ENCODE results near the gene EPM2A.
"Not testable (repeated sequence)": the region's sequence is repeated elsewhere in the genome, so short reads cannot be mapped to it uniquely, and the experiment has no call there.

EPM2A gene

DNA sequence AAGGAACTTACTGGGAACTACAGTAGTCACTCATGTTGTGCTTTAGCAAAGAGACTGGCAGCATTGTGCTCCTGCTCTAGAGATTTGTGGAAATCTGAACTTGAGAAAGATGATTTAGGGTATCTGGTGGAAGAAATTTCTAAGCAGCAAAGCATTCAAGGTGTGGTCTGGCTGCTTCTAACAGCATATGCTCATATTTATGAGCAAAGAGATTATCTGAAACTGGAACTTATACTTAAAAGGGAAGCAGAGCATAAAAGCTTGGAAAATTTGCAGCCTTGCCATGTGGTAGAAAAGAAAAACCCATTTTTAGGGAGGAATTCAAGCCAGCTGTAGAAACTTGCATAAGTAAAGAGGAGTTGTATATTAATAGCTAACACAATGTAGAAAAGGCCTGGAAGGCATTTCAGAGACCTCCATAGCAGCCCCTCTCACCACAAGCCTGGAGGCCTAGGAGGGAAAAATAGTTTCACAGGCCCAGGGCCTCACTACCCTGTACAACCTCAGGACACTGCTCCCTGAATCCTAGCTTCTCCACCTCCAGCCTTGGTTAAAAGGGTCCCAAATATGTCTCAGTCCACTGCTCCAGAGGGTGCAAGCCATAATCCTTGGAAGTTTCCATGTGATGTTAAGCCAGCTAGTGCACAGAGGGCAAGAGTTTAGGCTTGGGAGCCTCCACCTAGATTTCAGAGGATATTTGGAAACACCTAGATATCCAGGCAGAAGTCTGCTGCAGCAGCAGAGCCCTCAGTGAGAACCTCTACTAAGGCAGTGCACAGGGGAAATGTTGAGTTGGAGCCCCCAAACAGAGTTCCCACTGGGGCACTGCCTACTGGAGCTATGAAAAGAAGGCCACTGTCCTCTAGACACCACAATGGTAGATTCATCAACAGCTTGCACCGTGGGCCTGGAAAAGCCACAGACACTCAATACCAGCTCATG is 6.6 kb downstream of the EPM2A start:
- DNase-seq, result no peak

DNA sequence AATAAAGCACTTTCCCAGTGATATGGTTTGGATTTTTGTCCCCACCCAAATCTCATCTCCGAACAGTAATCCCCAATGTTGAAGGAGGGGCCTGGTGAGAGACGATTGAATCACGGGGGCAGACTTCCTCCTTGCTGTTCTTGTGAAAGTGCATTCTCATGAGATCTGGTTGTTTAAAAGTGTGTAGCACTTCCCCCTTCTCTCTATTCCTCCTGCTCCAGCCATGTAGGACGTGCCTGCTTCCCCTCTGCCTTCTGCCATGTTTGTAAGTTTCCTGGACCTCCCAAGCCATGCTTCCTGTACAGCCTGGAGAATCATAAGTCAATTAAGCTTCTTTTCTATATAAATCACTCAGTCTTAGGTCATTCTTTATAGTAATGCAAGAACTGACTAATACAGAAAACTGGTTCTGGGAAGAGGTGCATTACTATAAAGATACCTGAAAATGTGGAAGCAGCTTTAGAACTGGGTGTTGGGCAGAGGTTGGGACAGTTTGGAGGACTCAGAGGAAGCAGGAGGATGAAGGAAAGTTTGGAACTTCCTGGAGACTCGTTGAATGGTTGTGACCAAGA is 7.4 kb downstream of the EPM2A start:
- no peak for DNase-seq

DNA sequence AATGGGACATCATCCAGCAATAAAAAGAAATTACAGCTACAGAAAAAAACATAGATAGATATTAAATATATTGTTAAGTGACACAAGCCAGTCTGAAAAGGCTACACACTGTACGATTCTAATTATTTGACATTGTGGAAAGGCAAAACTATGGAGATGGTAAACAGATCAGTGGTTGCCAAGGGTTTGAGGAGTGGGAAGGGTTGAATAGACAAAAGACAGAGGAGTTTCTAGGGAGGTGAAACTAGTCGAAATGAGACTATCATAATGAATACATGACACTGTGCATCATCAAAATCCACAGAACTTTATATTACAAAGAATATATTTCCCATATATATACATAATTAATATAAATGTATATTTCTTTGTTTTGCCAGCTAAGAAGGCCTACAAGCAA is 9.8 kb downstream of the EPM2A start:
- DNase-seq, result no peak

DNA sequence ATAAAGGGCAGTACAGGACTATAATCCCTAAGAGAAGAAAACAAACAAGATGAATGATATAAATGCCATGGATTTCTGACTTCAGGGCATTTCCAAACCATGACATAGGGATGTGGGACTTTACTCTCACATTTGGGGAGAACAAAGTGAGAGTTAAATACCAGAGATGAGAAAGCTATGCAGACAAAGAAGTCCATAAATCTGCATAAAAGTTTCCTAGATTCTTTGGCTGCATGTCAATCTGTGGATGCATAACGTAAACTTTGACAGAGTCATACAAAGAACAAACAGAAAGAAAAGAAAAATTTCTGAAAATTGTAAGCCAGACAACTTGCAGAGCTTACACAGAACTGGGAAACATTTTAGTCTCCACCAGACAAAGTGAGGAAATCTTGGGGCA is 11.7 kb downstream of the EPM2A start:
- DNase-seq, result no peak

DNA sequence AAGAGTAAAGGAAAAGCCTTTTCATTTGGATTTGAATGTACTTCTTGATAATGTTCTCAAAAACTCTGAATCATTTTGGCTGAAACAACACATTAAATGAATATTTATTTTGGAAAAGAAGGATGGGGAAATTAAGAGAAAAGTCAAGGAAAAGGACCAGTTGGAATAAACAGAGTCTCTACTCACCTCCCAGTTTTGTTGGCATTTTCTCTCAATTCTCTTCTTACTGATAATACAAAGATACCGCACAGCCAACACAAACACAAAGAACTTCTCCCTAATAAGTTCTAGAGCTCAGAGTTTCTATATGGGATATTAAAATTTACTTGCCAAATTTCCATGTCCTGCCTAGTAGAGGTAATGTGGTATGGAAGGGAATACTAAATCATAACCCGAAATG is 13.1 kb downstream of the EPM2A start:
- DNase-seq, result no peak

DNA sequence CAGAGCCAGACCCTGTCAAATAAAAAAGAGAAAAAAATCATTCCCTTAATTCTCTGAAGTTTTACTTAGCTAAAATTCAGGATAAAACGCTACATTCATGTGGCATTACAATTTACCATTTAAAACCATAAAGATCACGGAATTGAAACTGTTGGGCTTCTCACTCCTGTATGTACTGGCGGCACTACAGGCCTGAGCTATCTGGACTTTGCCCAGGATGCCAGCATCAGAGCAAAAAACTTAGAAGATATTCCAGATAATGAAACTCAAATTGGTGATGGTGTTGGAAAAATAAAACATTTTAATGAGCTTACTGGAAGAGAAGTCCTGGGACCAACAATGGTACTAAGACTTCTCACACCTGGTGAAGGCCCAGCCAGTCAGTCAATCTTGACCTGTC is 14.2 kb downstream of the EPM2A start:
- DNase-seq, result no peak

DNA sequence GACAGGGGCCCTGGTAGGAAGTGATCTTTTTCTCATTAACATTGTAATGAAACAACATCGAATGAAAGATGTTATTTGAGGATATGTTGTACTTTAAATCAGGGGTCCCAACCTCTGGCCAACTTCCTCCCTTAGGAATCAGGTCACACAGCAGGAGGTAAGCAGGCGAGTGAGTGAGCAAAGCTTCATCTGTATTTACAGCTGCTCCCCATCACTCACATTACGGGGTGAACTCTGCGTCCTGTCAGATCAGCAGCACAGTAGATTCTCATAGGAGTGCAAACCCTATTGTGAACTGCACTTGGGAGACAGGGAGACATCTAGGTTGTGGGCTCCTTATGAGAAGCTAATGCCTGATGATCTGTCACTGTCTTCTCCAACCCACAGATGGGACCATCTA is 19.9 kb downstream of the EPM2A start:
- DNase-seq, result no peak

DNA sequence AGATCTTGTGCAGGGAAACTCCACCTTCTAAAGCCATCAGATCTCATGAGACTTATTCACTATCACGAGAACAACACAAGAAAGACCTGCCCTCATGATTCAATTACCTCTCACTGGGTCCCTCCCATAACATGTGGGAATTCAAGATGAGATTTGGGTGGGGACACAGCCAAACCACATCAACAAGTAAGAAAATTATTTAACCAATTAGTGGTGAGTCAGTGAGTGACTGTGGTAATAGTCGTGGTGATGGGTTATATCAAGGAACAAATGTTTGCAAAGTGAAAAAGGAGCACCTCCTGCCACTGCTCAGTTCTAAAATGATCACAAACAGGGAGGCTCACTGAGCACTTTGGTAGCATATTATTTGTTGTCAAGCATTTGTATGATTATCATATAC is 20.6 kb downstream of the EPM2A start:
- no peak for DNase-seq

DNA sequence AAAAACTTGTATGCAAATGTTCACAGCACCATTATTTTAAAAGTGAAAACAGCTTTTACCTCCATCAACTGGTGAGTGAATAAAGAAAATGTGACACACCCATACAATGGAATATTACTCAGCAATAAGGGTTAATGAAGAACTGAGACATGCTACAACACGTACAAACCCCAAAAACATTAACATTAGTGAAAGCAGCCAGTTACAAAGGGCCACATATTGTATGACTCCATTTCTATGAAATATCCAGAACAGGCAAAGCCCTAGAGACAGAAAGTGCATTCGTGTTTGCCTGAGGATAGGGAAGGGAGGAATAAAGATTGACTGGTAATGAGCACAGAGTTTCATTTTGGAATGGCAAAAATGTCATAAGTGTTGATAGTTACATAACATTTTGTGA is 21.5 kb downstream of the EPM2A start:
- no peak for DNase-seq

DNA sequence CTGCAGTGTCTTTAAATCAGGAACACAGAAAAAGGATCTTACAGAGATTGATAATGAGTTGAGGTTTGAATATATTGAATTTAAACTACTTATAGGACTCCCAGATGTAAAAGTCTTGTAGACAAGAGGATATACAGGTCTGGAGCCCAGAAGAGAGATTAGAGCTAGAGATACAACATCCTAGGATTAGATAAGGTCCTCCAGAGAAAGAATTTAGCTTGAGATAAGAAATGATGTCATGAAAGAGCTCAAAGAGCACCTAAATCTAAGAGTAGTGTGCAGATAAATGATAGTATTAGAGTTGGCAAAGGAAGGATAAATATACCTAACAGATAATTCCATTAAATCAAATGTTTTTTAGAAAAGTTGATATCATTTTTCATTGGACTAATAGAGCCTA is 23.9 kb downstream of the EPM2A start:
- DNase-seq, result no peak

DNA sequence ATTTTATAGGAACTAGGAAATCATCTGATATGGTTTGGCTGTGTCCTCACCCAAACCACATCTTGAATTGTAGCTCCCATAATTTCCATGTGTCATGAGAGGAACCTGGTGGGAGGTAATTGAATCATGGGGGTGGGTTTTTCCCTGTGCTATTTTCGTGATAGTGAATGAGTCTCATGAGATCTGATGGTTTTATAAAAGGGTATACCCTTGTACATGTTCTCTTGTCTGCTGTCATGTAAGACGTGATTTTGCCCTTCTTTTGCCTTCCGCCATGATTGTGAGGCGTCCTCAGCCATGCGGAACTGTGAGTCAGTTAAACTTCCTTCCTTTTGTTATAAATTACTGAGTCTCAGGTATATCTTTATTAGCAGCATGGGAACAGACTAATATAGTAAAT is 27.9 kb downstream of the EPM2A start:
- DNase-seq, result no peak

DNA sequence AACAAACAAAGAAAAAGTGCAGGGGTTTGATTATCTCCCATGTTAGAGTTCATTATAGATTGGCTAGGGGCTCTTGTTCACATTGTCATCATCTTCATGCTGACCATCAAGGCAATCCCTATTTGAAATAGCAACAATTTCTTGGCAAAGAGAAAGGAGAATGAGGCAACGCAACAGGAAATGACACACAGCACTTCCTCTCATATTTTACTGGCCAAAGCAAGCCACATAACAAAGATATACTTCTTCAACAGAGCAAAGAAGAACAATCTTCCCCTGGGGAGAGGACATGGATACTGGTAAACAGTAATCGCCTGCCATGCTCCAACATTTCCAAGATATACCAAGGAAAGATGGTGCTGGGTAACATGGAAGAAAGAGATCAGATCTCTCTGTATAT is 29.8 kb downstream of the EPM2A start:
- DNase-seq, result no peak

DNA sequence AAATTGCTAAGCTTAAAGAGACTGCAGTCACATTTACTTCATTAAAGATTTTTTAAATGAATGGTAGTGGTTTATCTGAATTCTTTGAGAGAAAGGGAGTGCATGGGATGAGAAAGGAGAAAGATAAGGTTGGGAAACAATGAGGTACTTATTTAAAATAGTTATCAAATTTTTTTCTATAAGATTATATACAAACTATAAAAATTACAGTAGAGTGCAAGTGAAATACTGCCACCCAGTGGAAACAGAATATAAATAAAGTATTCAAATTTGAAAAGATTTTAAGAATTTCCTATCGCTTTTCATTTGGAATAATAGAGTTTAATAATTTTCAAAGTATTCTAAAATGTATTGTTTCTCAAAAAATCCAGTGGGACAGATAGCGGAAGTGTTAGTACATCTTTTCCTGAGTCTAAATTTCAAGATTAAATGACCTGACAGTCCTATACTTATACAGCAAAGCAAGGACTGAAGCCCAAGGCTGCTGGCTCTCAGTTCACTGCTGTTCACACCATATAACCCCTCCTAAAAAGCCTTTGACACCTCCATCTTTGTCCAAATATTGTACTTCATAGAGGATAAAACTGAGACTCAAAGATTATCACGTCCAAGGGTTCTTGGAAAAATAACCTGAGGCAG is 31.1 kb downstream of the EPM2A start:
- DNase-seq, result no peak

DNA sequence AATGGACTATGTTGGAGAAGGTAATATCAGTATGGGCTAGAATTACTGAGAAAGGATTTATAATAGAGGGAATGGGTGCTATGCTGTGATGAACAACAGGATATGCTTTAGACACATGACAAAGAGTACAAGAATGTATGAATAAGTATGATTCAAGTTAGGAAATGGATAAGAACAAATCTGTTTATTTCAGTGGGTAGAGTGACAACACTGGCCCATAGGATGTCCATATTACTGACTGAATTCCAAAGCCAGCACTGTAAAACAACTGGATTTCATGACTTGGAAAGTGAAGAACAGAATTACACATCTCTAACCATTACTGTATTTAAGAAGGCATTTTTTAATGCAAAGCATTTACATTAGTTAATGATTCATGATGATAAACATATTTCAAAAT is 35.9 kb downstream of the EPM2A start:
- DNase-seq, result no peak

DNA sequence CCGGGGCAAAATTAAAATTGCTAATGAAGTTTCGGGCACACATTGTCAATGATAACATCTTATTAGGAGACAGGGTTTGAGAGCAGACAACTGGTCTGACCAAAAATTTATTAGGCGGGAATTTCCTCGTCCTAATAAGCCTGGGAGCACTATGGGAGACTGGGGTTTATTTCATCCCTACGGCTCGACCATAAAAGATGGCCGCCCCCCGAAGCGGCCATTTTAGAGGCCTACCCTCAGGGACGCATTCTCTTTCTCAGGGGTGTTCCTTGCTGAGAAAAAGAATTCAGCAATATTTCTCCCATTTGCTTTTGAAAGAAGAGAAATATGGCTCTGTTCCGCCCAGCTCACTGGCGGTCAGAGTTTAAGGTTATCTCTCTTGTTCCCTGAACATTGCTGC is 37.9 kb downstream of the EPM2A start:
- DNase-seq, result not testable (repeated sequence)

DNA sequence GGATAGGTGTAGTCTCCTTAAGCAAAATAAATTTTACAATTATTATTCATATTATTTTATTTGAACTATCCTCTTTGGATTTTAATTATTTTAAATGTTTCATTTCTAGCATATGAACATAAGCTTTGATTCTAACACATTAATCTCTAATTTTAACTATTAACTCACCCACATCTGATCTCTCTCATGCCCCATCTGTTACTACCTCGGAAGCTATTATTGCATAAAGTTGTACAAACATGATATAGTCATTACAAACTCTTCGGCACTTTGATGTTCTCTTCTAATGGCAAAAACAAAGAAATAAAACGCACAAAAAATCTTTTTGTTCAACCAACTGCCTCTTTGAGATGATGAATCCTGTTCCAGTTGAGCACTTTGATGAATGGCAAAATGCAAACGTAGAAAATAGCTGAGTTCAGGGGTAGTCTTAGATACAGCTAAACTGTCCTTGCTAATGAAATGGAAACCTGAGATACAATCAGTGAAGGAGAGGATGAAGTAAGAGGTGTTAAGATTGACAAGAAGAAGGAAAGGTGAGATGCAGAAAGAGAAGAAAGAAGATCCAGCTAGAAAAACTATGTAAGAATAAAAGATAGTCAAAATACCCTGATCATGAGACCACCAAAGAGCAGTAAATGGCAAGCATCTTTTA is 41.1 kb downstream of the EPM2A start:
- no peak for DNase-seq

DNA sequence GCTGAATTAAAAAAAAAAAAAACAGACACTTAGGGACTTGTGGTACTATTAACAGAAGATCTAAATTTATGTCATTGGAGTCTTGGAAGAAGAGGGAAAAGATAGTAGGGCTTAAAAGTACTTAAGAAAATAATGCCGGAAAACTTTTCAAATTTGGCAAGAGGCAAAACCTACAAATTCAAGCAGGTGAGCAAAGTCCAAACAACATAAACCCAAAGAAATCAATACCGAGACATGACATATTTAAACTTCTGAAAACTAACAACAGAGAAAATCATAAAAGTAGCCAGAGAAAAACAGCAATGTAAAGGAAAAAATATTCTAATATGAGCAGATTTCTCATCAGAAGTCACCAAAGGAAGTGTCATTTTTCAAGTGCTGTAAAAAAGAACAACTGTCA is 44.4 kb downstream of the EPM2A start:
- DNase-seq, result no peak

DNA sequence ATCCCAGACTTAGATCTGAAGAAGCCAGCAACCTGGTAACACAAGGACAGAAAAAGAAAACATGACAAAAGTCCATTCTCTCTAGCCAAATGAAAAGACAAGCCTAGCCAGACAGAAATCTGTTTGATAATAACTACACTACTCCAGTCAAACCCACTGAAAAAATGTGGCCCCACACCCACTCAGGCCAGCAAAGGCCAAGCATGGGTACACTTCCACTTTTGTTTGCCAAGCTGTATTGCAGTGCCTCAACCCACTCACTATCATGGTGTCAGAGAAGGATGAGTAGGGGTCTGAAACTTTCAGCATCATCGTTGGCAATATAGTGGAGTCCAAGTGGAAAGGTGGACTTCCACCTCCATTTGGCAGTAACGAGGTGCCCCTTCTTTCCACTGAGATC is 45.8 kb downstream of the EPM2A start:
- DNase-seq, result no peak

DNA sequence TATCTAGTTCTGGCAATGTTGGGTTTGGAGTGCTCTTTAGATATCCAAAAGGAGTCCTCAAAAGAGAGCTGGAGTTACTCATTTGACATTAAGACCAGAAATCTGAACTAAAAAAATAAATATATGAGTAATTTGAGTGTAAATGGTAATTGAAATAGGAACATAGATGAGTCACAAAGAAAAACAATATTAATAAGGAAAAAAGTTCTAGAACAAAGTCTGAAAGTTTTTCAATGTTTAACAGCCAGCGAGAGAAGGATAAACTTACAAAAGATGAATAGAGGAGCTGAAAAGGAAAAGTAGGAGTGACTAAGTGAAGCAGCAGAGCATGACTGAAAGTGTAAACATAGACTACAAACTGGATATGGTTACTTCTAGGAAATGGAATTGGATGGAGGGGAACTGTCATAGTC is 46.8 kb downstream of the EPM2A start:
- DNase-seq, result no peak

DNA sequence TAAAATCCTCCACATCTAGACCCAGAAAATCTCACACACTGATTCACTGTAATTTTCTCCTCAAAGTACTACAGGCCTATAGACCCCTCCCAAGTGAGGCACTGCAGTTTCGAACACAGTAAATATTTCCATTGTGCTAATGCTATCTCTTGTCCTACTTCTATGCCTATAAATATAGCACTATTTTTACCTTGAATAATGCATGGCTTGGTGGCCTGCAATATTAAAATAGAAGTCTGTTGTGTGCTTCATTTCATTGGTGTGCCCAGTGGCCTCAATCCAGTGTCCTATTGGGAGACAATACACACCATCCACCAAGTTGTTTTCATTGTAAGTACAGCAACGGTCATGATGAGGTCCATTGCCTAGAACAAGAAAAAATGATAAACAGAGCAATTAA is 49.4 kb downstream of the EPM2A start:
- DNase-seq, result no peak

DNA sequence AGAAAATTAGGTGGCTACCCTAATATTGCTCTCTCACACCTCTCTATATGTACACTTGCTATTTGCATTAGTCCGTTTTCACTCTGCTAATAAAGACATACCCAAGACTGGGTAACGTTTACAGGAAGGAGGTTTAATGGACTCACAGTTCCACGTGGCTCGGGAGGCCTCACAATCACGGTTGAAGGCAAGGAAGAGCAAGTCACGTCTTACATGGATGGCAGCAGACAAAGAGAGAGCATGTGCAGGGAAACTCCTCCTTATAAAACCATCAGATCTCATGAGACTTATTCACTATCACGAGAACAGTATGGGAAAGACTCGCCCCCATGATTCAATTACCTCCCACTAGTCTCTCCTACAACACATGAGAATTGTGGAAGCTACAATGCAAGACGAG is 53.4 kb downstream of the EPM2A start:
- DNase-seq, result no peak

DNA sequence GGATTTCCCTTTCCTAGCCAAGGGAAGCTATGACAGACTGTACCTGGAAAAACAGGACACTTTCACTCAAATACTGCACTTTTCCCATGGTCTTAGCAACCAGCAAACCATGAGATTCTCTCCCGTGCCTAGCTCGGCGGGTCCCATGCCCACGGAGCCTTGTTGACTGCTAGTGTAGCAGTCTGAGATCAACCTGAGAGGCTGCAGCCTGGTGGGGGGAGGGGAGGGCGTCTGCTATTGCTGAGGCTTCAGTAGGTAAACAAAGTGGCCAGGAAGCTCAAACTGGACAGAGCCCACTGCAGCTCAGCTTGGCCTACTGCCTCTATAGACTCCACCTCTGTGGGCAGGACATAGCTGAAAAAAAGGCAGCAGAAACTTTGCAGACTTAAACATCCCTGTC is 61.8 kb downstream of the EPM2A start:
- no peak for DNase-seq

DNA sequence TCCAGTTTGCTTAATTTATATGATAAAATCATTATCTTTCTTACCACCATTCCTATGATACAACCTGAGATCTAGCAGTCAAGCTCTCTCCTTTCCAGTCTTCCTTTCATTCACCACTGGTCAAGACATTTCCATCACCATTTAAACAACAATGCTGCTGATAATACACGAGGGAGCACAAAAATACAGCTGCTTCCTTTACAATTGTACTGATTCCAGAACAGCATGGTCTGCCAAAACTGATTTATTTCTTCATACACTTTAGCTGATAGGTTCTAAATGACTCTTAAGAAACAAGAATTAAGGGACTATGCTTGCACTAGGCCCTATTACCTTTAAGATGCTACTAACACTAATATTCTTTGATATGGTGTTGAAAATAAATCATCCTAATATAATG is 65.0 kb downstream of the EPM2A start:
- DNase-seq, result no peak

DNA sequence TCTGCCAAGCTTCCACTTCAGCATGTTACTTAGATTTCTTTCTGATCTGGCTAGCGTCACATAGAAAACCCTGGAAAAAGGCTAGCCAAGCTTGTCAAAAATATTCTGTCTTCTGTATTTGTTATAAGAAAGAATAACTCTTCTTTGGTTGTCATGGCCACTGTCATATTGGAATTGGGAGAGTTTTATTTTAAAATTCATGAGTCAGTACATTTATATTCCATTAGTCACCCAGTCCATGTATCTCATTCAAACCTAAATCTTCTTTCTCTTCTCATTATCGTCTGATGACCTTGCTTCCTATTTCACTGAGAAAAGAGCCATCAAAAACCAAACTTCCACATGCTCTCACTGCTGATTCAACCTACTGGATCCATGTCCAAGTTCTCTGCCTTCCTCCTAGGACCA is 65.7 kb downstream of the EPM2A start:
- DNase-seq, result no peak

Data from stimulated activated CD4-positive, alpha-beta T cell treated with anti-CD3 and anti-CD28 coated beads, Interleukin-1b, Interleukin-23, amount 100 ng/mL, for 48 hours (primary cell).